Measurements from ENCODE around the gene TMPRSS9. TPM values are rescaled to one million over a fixed set of nuclear protein-coding genes. Genes with fewer than 3 reads are reported as not detected.
"Not testable (repeated sequence)": the region's sequence is repeated elsewhere in the genome, so short reads cannot be mapped to it uniquely, and the experiment has no call there.

Gene TMPRSS9
- total RNA-seq, 1 donor from 2014 or later = not detected

DNA sequence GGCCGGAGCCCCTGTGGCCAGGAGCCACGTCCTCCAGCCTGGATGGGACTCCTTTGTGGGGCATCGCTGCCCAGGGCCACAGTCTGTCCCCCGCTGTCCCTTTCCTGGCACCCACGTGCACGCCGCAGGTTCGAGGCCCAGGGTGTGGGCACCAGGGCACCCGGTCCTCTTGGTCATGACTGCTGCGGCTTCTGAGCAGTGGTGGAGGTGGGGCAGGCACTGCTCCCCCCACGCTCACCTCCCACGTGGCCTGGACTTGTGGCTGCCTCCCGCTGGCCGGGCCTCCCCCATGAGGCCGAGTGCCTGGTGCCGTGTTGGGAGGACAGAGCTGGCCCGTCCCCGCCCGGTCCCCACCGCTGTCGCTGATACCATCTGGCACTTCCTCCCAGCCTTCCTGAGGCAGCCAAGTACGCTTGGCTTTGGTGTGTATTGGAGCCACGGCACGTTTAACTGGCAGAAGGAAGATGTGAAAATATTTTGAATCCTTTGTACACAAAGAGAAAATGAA is 18.8 kb upstream of the TMPRSS9 start:
- no peak for DNase-seq (ENCODE audit: extremely low read depth, low read depth, low spot score)

DNA sequence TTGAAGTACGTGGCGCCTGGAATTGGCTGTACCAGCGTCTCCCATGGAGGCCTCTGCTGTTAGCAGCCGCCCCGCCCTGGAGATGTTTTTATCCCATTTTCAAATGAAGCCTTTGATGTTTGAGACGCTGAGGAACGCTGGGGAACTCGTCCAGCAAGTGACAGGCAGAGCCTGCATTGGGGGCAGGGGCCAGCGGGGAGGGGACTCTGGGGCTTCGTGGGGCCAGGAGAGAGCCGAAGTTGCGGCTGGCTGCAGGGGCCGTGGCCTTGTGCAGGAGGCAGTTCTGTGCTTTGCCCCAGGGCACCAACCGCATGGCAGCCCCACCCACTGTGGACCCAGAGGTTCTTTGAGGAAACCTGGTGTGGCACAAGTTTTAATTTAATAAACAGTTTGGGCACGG is 18.1 kb upstream of the TMPRSS9 start:
- no peak for DNase-seq (ENCODE audit: extremely low read depth, low read depth, low spot score)

DNA sequence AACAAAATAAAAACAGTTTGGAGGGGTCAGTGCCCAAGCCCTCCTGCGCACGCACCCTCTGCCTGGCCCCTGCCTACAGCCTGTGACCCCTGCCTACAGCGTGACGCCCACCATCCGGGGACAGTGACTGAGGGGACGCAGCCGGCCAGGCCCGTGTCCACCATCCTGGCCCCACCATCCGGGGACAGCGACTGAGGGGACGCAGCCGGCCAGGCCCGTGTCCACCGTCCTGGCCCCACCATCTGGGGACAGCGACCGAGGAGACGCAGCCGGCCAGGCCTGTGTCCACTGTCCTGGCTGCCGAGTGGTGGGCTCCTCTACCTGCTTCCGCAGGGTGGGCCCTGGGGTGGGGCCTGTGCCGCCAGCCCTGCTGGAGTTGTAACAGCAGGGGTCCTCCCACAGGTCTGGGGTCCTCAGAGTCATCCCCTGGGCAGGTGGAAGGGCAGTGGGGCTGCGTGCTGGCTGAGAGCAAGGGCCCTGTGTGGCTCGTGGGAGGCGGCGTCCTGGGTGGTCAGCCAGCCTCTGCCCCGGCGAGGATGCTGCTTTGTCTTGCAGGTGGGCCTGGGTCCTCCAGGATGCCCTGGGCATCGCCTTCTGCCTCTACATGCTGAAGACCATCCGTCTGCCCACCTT is 17.3 kb upstream of the TMPRSS9 start:
- DNase-seq (ENCODE audit: extremely low read depth, low read depth, low spot score) = no peak

DNA sequence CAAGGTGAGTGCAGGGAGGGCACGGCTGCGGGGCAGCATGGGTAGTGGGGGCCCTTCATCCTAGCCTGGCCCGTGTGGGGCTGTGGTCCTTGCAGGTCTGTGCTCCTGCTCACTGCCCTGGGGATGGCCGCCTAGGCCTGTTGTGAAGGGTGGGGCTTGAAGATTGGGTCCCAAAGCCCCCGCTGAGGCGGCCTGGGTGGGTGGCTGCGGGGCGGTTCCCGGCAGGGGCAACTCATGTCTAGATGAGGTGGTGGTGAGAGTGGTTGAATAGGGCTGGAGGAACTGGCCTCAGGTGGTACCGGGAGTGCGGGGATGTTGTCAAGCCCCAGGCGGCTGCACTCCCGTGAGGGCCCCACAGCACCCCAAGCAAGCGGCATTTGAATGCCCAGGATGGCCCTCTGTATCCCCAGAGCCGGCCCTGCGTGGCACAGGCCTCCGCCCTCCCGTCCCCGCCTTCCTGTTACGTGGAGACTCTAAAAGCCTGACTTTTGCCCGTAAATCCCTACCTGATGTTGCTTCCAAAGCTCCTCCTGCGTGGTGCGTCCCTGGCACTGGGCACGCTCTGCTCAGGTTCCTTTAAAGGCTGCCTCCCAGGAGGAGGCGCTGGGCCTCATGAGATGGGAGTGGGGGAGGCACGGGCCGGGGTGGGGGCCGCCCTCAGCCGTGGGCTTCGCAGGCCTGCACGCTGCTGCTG is 16.6 kb upstream of the TMPRSS9 start:
- DNase-seq (ENCODE audit: extremely low read depth, low read depth, low spot score) = no peak

DNA sequence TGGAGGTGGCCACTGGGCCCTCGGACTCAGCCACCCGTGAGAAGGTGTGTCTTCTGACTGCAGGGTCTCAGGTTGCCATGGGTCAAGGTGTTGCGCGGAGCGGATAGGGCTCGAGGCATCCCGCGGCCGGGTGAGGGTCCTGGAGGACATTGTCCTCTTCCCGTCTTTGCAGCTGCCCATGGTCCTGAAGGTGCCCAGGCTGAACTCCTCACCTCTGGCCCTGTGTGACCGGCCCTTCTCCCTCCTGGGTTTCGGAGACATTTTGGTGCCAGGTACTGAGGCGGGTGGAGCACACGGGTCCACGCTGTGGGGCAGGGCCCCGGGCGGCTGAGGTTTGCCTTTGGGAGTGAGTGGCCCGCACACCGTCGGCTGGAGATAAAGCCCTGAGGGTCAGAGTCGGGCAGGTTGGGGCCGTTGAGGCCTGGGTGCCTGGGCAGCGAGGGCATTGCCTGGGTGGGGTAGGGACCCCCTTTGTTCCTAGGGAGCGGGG is 15.6 kb upstream of the TMPRSS9 start:
- DNase-seq (ENCODE audit: extremely low read depth, low read depth, low spot score) = no peak

DNA sequence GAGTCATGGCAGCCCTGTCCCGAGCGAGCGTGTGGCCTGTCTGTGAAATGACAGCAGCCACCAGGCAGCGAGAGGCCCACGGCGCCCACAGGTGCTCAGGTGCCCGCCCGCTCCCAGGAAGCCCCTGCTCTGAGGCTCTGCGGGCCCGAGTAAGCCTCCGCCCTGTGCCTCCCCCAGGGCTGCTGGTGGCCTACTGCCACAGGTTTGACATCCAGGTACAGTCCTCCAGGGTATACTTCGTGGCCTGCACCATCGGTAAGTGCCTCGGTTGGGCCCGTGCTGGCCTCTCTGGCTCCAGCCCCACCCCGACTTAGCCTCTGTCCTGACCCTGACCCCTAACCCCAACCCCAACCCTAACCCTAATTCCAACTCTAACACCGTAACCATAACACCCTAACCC is 15.0 kb upstream of the TMPRSS9 start:
- no peak for DNase-seq (ENCODE audit: extremely low read depth, low read depth, low spot score)

DNA sequence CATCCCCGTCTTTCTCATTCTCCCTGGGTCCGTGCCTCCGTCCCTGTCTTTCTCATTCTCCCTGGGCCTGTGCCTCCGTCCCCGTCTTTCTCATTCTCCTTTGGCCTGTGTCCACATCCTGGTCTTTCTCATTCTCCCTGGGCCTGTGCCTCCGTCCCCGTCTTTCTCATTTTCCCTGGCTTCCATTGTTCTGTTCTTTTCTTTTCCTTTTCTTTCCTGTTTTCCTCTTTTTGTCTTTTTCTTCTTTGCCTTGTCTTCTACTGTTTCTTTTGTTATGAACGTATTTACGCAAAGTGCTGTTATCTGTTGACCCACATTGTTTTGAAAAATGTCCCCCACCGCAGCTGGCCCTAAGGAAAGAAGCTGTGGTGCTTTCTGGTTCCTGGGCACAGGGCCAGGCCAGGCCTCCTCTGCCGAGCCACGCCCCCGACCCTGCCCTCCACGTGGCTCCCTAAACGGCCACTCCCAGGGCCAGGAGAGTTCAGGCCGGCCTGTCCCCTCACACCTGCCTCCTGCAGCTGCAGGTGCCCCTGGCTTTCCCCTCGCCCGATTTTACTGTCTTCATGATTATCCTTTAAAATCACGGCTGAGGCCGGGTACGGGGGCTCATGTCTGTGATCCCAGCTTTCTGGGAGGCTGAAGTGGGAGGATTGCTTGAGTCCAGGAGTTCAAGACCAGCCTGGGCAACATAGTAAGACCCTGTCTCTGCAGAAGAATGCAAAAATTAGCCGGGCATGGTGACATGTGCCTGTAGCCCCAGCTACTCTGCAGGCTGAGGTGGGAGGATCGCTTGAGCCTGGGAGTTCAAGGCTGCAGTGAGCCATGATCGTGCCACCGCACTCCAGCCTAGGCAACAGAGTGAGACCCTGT is 14.0 kb upstream of the TMPRSS9 start:
- no peak for DNase-seq (ENCODE audit: extremely low read depth, low read depth, low spot score)

DNA sequence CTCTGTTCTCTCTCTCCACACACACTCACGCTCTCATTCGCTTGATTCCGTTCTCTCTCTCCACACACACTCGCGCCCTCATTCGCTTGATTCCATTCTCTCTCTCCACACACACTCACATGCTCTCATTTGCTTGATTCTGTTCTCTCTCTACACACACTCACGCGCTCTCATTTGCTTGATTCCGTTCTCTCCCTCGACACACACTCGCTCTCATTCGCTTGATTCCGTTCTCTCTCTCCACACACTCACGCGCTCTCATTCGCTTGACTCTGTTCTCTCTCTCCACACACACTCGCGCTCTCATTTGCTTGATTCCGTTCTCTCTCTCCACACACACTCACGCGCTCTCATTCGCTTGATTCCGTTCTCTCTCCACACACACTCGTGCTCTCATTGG is 10.2 kb upstream of the TMPRSS9 start:
- not testable (repeated sequence) for DNase-seq (ENCODE audit: extremely low read depth, low read depth, low spot score)

DNA sequence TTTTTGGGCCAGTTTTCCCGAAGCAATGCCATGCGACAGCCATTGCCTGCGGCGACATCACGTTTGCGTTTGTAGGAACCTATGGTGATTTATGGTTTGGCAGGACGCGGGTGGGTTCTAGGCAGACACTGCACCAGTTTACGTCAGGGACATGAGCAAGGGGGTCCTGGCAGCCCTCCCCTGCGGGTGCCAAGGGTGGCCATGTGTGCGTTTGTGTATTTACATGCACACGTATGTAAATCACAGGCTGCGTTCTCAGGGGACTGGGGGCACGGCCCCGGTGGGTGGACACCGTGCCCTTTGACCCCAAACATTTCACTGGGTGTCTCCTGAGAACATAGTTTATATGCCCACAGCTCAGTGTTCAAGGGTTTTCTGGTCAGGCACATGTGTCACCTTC is 9.4 kb upstream of the TMPRSS9 start:
- DNase-seq (ENCODE audit: extremely low read depth, low read depth, low spot score) = no peak

DNA sequence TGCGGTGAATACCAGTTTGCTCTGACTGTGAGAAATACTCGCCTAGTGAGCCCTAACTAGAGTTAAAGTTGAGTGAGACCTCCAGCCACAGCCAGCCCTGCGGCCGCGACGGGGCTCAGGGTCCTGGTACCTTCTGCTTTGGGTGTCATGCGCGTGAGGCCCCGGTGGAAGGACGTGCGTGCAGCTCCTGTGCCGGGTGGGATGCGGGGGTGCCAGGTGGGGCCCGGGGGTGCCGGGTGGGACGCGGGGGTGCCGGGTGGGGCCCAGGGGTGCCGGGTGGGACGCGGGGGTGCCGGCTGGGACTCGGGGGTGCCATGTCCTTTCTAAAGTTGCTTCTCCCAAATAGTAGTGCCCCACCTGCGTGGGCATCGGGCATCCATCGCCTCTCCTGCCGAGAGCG is 8.5 kb upstream of the TMPRSS9 start:
- DNase-seq (ENCODE audit: extremely low read depth, low read depth, low spot score) = no peak

DNA sequence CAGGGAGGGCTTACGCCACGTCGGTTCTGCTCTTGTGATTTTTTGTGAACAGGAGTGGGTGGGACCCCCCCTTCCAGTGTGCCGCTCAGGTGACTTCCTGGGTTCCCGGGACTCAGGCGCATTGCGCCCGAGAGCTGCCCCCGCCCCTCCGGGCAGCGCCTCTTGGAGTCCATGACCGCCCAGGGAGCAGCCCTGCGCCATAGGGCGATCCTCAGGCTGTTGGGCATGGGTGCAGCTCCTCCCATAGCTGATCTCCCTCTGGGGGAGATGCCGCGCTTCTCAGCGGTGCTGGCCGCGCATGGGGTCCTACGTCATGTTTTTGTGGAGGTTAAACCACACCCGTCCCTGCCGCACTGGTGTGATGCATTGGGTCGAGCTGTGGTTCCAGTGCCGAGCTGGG is 7.9 kb upstream of the TMPRSS9 start:
- no peak for DNase-seq (ENCODE audit: extremely low read depth, low read depth, low spot score)

DNA sequence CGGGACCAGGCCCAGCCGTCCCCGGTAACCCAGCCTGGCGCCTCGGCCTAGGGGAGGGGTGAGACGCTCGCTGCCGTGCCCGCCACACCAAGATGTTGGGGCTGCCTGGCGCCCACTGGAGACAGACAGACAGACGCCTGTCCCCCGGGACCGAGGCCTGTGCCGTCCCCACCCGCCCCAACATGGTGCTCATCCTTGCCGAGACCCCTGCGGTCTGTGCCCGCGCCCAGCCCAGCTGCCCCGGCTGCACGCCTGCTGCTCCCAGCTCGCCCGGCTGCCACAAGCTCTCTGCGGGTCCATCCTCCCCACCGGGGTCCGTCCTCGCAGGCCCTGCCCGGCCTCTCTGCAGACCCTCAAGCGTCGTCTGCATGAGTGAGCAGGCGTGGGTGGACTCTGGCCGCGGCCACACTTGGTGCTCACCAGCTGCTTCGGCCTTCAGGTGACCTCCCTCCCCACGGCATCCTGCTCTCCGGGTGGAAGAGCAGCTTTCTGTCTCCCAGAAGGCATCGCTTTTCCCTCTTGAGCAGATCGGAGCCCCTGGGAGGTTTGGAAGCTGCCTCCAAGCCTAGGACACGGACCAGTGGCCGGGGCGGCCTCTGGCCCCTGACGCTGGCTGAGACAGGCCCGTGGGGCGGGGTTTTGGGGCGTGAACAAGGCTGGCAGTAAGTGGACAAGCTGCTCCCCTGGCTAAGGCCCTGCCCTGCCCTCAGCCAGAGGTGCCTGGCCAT is 6.7 kb upstream of the TMPRSS9 start:
- no peak for DNase-seq (ENCODE audit: extremely low read depth, low read depth, low spot score)

DNA sequence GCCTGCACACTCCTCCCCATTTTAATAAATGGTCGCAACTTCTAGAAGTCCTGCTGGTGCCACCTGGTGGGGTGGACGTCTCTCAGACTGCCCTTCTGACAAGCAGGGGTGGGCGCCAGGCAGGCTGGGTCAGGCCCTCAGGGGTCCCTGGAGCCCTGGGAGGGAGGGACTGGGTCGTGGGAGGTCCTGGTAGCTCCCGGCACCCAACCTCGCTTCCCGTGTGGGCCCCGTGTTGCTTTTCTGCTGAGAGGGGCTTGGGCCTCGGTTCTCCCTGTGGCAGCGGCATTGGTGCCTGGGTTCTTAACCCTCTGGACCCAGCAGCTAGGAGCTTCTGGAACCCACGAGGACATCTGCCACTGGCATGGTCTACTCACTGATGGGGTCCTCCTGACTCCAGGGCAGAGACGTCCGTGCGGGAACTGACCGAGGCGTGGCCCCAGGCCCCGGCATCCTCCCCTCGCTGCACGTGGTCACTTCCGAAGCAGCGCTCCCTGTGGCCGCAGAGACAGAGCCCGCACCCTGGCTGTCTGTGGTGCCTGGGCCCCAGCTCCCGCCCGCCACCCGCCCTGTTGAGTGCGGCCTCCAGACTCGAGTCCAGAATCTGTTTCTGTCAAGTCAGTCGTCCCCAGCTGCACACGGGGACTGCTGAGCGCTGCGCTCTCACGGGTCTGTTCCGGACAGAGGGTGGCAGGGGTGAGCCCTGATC is 6.0 kb upstream of the TMPRSS9 start:
- DNase-seq (ENCODE audit: extremely low read depth, low read depth, low spot score) = no peak

DNA sequence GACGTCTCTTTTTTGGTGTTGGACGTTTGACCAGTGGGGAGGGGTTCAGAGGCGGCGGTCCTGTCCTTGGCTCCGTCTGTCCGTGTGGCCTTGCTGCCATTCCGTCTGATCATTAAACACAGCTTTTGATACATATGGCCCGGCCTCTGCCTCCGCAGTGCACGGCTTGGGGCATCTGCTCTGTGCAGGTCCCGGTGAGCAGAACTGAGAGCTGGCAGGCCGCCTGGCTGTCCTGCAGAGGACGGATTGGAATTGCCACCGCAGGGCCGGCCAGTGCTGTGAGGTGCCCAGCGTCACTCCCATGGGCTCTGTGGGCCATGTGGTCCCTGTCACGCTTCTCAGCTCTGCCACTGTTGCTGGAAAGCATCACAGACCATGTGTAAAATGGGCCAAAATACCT is 5.4 kb upstream of the TMPRSS9 start:
- no peak for DNase-seq (ENCODE audit: extremely low read depth, low read depth, low spot score)

DNA sequence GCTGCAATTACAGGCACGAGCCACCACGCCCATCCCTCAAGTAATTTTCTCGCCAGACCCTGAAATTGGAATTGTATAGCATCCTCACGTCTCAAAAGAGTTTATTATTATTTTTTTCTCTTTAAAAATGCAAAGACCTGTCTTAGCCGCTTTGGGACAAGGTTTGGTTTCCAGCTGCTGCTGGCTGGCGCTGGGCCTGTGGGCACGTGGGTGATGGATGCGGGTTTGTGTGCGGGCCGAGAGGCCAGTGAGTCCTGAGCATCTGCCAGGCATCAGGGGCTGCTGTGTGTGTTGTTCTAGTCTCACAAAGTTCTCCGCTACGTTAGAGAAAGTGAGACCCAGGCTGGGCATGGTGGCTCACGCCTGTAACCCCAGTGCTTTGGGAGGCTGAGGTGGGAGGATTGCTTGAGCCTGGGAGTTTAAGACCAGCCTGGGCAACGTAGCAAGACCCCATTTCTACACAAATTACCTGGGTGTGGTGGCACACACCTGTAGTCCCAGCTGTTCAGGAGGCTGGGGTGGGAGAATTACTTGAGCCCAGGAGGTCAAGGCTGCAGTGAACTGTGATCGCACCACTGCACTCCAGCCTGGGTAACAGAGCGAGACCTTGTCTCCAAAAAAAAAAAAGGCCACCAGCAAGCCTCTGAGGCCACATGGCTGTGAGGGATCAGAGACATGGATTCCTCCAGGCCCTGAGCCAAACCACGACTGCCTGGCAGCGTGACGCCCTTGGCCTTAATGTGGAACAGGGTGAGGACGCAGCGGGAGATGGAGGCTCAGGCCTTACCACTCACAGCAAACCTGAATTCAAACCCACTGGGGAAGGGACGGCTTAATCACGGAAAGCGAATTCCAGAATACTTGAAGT is 4.7 kb upstream of the TMPRSS9 start:
- no peak for DNase-seq (ENCODE audit: extremely low read depth, low read depth, low spot score)

DNA sequence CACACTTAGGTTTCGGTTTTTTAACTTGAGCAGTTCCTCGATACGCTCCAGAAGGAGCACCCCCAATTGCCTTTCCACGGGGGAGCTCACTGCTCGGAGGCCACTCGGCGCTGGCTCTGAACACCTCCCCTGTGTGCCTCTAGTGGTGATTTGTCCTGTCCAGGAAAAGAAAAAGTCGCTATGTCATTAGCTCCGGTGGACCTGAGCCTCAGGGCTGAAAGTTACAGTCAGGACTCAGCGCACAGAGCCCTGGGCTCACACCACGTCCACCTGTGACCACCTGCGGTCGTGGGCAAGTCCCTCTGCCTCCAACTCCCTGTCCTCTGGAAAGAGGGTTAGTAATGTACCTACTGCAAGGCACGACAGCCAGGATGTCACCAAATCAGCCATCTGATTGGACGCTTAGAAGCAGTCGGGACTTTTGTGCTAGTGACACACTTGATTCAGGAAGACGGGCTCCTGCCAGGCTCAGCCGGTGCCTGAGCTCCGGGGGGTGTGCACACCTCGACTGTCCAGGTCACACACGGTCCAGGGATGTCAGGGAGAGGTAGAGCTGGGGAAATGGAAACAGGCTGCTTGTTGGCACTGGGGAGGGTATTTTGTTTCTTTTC is 3.9 kb upstream of the TMPRSS9 start:
- DNase-seq (ENCODE audit: extremely low read depth, low read depth, low spot score) = no peak

DNA sequence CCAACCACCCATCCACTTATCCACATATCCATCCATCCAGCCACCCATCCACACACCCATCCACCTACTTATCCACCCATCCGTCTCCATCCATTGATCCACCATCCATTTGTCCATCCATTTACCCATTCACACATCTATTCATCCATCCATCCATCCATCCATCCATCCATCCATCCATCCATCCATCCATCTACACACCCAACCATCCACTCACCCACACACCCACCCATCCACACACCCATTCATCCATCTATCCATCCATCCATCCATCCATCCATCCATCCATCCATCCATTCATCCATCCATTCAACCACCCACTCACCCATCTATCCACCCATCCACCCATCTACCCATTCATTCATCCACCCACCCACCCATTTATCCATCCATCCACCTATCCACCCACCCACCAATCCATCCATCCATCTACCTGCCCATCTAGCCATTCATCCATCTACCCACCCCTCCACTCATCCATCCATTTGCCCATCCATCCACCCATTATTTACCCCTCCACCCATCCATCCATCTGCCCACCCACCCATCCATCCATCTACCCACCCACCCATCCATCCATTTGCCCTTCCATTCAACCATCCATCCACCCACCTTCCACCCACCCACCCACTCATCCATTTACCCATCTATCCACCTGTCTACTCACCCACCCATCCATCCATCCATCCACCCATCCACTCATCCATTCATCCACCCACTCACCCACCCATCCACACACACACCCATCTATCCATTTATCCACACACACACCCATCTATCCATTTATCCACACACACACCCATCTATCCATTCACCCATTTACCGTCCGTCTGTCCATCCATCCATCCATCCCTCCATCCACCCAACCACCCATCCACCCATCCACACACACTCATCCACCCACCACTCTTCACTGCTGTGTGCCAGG is 2.5 kb upstream of the TMPRSS9 start:
- no peak for DNase-seq (ENCODE audit: extremely low read depth, low read depth, low spot score)
